WERI-Rb-1 (cell line): ENCODE data around the gene DERA.

Experiments
- DNase-seq: peaks from one replicate; pipeline ENCODE4 v3.0.0-alpha.2; 2020
- H3K27ac ChIP-seq: fragments of 250-450 bp; sonication (Bioruptor Pico); 2 replicates; pipeline ENCODE4 v1.5.1; 2020; ENCODE audit warnings: mild to moderate bottlenecking, moderate library complexity
- H3K27me3 ChIP-seq: fragments of 250-450 bp; sonication (Bioruptor Pico); 2 replicates; pipeline ENCODE4 v1.5.1; 2021; ENCODE audit warnings: mild to moderate bottlenecking, low read depth, moderate library complexity; ENCODE audit not compliant: insufficient read depth, severe bottlenecking
- H3K36me3 ChIP-seq: fragments of 250-450 bp; sonication (Bioruptor Pico); 2 replicates; pipeline ENCODE4 v1.5.1; 2020; ENCODE audit warnings: mild to moderate bottlenecking, moderate library complexity
- H3K4me3 ChIP-seq: 2 replicates; pipeline ENCODE4 v1.5.1; 2011; ENCODE audit warnings: low read depth, mild to moderate bottlenecking, control low read depth, low read length
- H3K9me3 ChIP-seq: fragments of 250-450 bp; sonication (Bioruptor Pico); 2 replicates; pipeline ENCODE4 v1.5.1; 2021; ENCODE audit warnings: mild to moderate bottlenecking, moderate library complexity; ENCODE audit not compliant: severe bottlenecking
- CTCF ChIP-seq: IDR thresholded peaks from 2 replicates; pipeline ENCODE4 v1.5.1; 2011; ENCODE audit warnings: low read depth, mild to moderate bottlenecking, control low read depth, inconsistent platforms, low read length

The DERA gene

GRCh38 chr12:15979096-15980092 lies 68.3 kb downstream of the DERA start:
- DNase-seq = peak; percentile 19
- H3K36me3 ChIP-seq = peaks cover 30% of the 10 kb centered on the region
- no peaks in the 10 kb centered on the region for H3K9me3 ChIP-seq
- no peaks in the 10 kb centered on the region for H3K27me3 ChIP-seq
- no peak overlapping the region for H3K4me3 ChIP-seq
- H3K27ac ChIP-seq = no peak overlapping the region
- peak; percentile 82 for TF ChIP-seq CTCF

- Histone ChIP-seq H3K36me3 (peaks cover 34% of the 10 kb centered on the region), H3K4me3 (no peak overlapping the region), H3K9me3 (no peaks in the 10 kb centered on the region), H3K27ac (no peak overlapping the region), H3K27me3 (no peaks in the 10 kb centered on the region)
- no peak for TF ChIP-seq CTCF
- DNase-seq = no peak
These were observed 70.9 kb downstream of the DERA start for GRCh38 chr12:15982071-15982470.

- Histone ChIP-seq H3K27ac (no peak overlapping the region), H3K36me3 (peaks cover 31% of the 10 kb centered on the region), H3K9me3 (no peaks in the 10 kb centered on the region), H3K27me3 (no peaks in the 10 kb centered on the region), H3K4me3 (no peak overlapping the region)
- no peak for DNase-seq
- TF ChIP-seq CTCF = 0 out of 2 replicates have a peak, but pooled peaks have one; percentile 1
These were observed 71.3 kb downstream of the DERA start for GRCh38 chr12:15982471-15982870.

GRCh38 chr12:15982921-15983320 lies 71.8 kb downstream of the DERA start:
- DNase-seq = no peak
- no peak overlapping the region for H3K27ac ChIP-seq
- no peak overlapping the region for H3K4me3 ChIP-seq
- H3K27me3 ChIP-seq = no peaks in the 10 kb centered on the region
- TF ChIP-seq CTCF = no peak
- H3K9me3 ChIP-seq = no peaks in the 10 kb centered on the region
- H3K36me3 ChIP-seq = peaks cover 33% of the 10 kb centered on the region

- H3K4me3 ChIP-seq = no peak overlapping the region
- no peak for DNase-seq
- no peak overlapping the region for H3K27ac ChIP-seq
- no peaks in the 10 kb centered on the region for H3K27me3 ChIP-seq
- H3K36me3 ChIP-seq = peaks cover 43% of the 10 kb centered on the region
- no peak for TF ChIP-seq CTCF
- no peaks in the 10 kb centered on the region for H3K9me3 ChIP-seq
These were observed 73.1 kb downstream of the DERA start for GRCh38 chr12:15984097-15984800.
